ENCODE data around the gene STRADB. TPM values are rescaled to one million over a fixed set of nuclear protein-coding genes. Genes with fewer than 3 reads are reported as not detected.
"Not testable (repeated sequence)": the region's sequence is repeated elsewhere in the genome, so short reads cannot be mapped to it uniquely, and the experiment has no call there.

Gene STRADB
- total and polyA plus RNA-seq, 3 donors from 2014 or later = 29.9 to 33.2 (median 30.5) TPM

GRCh38 chr2:201472411-201472810 lies 20.9 kb downstream of the STRADB start:
- Histone ChIP-seq H3K27me3 (no peaks in the 10 kb centered on the region), H3K36me3 (ENCODE audit: low read depth, missing control alignments) (no peaks in the 10 kb centered on the region), H3K4me3 (no peak overlapping the region), H3K9me3 (no peaks in the 10 kb centered on the region), H3K4me1 (no peaks in the 10 kb centered on the region), H3K27ac (no peak overlapping the region)
- 84 to 90% methylated on average over 3 of the region's 3 CpGs for WGBS, 2 donors
- no peak for DNase-seq
- intact Hi-C loops (cut with DNase I; ENCODE audit: low total_unique reads) = no loop called here
- TF ChIP-seq CTCF (IDR thresholded peaks at IDR 0.05) = no peak
- no peak for TF ChIP-seq POLR2A (IDR thresholded peaks at IDR 0.05)

DNA sequence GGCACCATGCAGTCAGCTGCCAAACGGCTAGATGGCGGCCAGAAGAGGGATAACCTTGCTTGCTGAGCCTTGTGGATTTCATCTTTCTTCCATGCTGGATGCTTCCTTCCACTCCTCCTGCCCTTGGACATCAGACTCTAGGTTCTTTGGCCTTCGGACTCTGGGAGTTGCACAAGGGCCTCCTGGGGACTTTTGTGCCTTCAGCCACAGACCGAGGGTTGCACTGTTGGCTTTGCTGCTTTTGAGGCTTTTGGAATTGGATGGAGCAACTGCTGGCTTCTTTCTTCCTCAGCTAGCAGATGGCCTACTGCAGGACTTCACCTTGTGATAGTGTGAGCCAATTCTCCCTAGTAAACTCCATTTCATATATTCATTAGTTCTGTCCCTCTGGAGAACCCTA lies 31.0 kb downstream of the STRADB start:
- no peaks in the 10 kb centered on the region for H3K36me3 ChIP-seq (ENCODE audit: low read depth, missing control alignments)
- H3K27me3 ChIP-seq = no peaks in the 10 kb centered on the region
- WGBS, 2 donors = 94 to 96% methylated on average over 4 of the region's 4 CpGs
- H3K9me3 ChIP-seq = no peaks in the 10 kb centered on the region
- no peaks in the 10 kb centered on the region for H3K4me1 ChIP-seq
- H3K27ac ChIP-seq = no peak overlapping the region
- no peak overlapping the region for H3K4me3 ChIP-seq
- intact Hi-C loops (cut with DNase I; ENCODE audit: low total_unique reads) = no loop called here
- TF ChIP-seq CTCF (IDR thresholded peaks at IDR 0.05) (no peak), POLR2A (IDR thresholded peaks at IDR 0.05) (no peak)
- DNase-seq = no peak

DNA sequence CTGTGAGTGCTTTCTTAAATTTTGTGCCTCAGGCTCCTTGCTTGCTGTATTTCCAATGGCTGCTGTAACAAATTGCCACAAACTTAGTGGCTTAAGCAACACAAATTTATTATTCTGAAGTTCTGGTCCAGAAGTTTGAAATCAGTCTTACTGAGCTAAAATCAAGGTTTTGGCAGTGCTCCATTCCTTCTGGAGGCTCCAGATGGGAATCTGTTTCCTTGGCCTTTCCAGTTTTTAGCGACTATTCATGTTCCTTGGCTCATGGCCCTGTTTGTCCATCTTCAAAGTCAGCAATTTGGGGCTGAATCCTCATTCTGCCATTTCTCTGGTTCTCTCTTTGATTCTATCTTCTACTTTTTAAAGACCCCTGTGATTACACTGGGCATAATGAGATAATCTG lies 31.8 kb downstream of the STRADB start:
- H3K9me3 ChIP-seq = no peaks in the 10 kb centered on the region
- no peaks in the 10 kb centered on the region for H3K27me3 ChIP-seq
- H3K4me3 ChIP-seq = no peak overlapping the region
- no peaks in the 10 kb centered on the region for H3K4me1 ChIP-seq
- no peaks in the 10 kb centered on the region for H3K36me3 ChIP-seq (ENCODE audit: low read depth, missing control alignments)
- TF ChIP-seq CTCF (IDR thresholded peaks at IDR 0.05) = no peak
- no peak for TF ChIP-seq POLR2A (IDR thresholded peaks at IDR 0.05)
- intact Hi-C loops (cut with DNase I; ENCODE audit: low total_unique reads) = no loop called here
- no peak overlapping the region for H3K27ac ChIP-seq
- 0 to 33% methylated on average over 1 of the region's 1 CpG for WGBS, 2 donors
- no peak for DNase-seq

GRCh38 chr2:201483758-201484157 lies 32.2 kb downstream of the STRADB start:
- H3K9me3 ChIP-seq; H3K4me3 ChIP-seq; intact Hi-C loops (cut with DNase I; ENCODE audit: low total_unique reads); H3K4me1 ChIP-seq; DNase-seq; H3K27ac ChIP-seq; H3K27me3 ChIP-seq; H3K36me3 ChIP-seq (ENCODE audit: low read depth, missing control alignments): not testable (repeated sequence)
- WGBS, 2 donors = 80 to 81% methylated on average over 4 of the region's 4 CpGs

GRCh38 chr2:201484805-201485204 lies 33.3 kb downstream of the STRADB start:
- WGBS, 2 donors = 67 to 69% methylated on average over 4 of the region's 4 CpGs
- TF ChIP-seq POLR2A (IDR thresholded peaks at IDR 0.05) (no peak), CTCF (IDR thresholded peaks at IDR 0.05) (no peak)
- no peak overlapping the region for H3K4me3 ChIP-seq
- H3K4me1 ChIP-seq = no peaks in the 10 kb centered on the region
- no peaks in the 10 kb centered on the region for H3K9me3 ChIP-seq
- no peak overlapping the region for H3K27ac ChIP-seq
- no peak for DNase-seq
- intact Hi-C loops (cut with DNase I; ENCODE audit: low total_unique reads) = no loop called here
- H3K36me3 ChIP-seq (ENCODE audit: low read depth, missing control alignments) = no peaks in the 10 kb centered on the region
- H3K27me3 ChIP-seq = no peaks in the 10 kb centered on the region
